PFSK-1 (cell line): ENCODE results near the gene PAFAH2.

Experiments used
- FOXP2 ChIP-seq: optimal IDR thresholded peaks from 2 replicates; pipeline ENCODE3; 2011; ENCODE audit warnings: borderline replicate concordance, control low read depth, inconsistent platforms; ENCODE audit not compliant: insufficient read depth; ENCODE audit errors: extremely low read length, extremely low read depth
- POLR2AphosphoS5 ChIP-seq: IDR thresholded peaks from 2 replicates; pipeline ENCODE4 v1.6.1; 2012; ENCODE audit warnings: low read depth, mild to moderate bottlenecking, control low read depth, low read length, moderate library complexity
- REST ChIP-seq, 2 experiments: IDR thresholded peaks; 2 replicates each; pipeline versions ENCODE4 v1.6.1 to v1.8.0; 2011 to 2012; ENCODE audit warnings: low read depth in 2 of 2, low read length in 2 of 2, control low read depth in 1 of 2, inconsistent platforms in 1 of 2, mild to moderate bottlenecking in 1 of 2, moderate library complexity in 1 of 2; ENCODE audit not compliant: insufficient read depth in 1 of 2
- SIN3A ChIP-seq: IDR thresholded peaks from 2 replicates; pipeline ENCODE4 v1.6.1; 2012; ENCODE audit warnings: mild to moderate bottlenecking, low read length, moderate library complexity, borderline replicate concordance; ENCODE audit not compliant: insufficient read depth
- TAF1 ChIP-seq: IDR thresholded peaks from 2 replicates; pipeline ENCODE4 v1.6.1; 2012; ENCODE audit warnings: low read length, control low read depth, borderline replicate concordance; ENCODE audit not compliant: insufficient read depth

PAFAH2 gene

GRCh38 chr1:25971811-25972180 is 26.1 kb downstream of the PAFAH2 start:
- no peak for TF ChIP-seq POLR2AphosphoS5
- TF ChIP-seq REST (IDR thresholded peaks at IDR 0.05; ENCODE audit: insufficient read depth in 1 of 2, low read depth in 2 of 2, low read length in 2 of 2): no peak
- no peak for TF ChIP-seq FOXP2
- no peak for TF ChIP-seq TAF1
- no peak for TF ChIP-seq SIN3A

- TF ChIP-seq FOXP2 (no peak), TAF1 (no peak), POLR2AphosphoS5 (no peak), REST (IDR thresholded peaks at IDR 0.05; ENCODE audit: insufficient read depth in 1 of 2, low read depth in 2 of 2, low read length in 2 of 2) (no peak), SIN3A (no peak)
Measured at GRCh38 chr1:25971066-25971810, 26.6 kb downstream of the PAFAH2 start.

- TF ChIP-seq SIN3A (no peak), TAF1 (no peak), FOXP2 (no peak), REST (IDR thresholded peaks at IDR 0.05; ENCODE audit: insufficient read depth in 1 of 2, low read depth in 2 of 2, low read length in 2 of 2) (no peak)
Measured at GRCh38 chr1:25967308-25967707, 30.6 kb downstream of the PAFAH2 start.

GRCh38 chr1:25959611-25960010 is 38.3 kb downstream of the PAFAH2 start:
- TF ChIP-seq REST (IDR thresholded peaks at IDR 0.05; ENCODE audit: insufficient read depth in 1 of 2, low read depth in 2 of 2, low read length in 2 of 2) (no peak), FOXP2 (no peak), TAF1 (no peak), POLR2AphosphoS5 (no peak), SIN3A (no peak)

GRCh38 chr1:25958465-25958864 is 39.4 kb downstream of the PAFAH2 start:
- no peak for TF ChIP-seq POLR2AphosphoS5
- TF ChIP-seq SIN3A: no peak
- TF ChIP-seq FOXP2: no peak
- TF ChIP-seq TAF1: no peak
- no peak for TF ChIP-seq REST (IDR thresholded peaks at IDR 0.05; ENCODE audit: insufficient read depth in 1 of 2, low read depth in 2 of 2, low read length in 2 of 2)
